NCI-H2171 treated with DMSO at 0.1 percent for 48 hours (cell line): Measurements from ENCODE around the gene KRT25.
"Not testable (repeated sequence)": the region's sequence is repeated elsewhere in the genome, so short reads cannot be mapped to it uniquely, and the experiment has no call there.

Experiments used
- DNase-seq: peaks from one replicate; lab custom pipeline; 2025; lab: John Stamatoyannopoulos, UW

The KRT25 gene

GRCh38 chr17:40753804-40754203, 1.3 kb downstream of the KRT25 start:
- no peak for DNase-seq

GRCh38 chr17:40751065-40751464, 4.1 kb downstream of the KRT25 start:
- no peak for DNase-seq

GRCh38 chr17:40750391-40750790, 4.7 kb downstream of the KRT25 start:
- no peak for DNase-seq

GRCh38 chr17:40748666-40749065, 6.5 kb downstream of the KRT25 start:
- DNase-seq = not testable (repeated sequence)

- DNase-seq = no peak
Observed at GRCh38 chr17:40738553-40738952, 16.6 kb downstream of the KRT25 start.

- DNase-seq = no peak
Observed at GRCh38 chr17:40735016-40735415, 20.1 kb downstream of the KRT25 start.

GRCh38 chr17:40734018-40734417, 21.1 kb downstream of the KRT25 start:
- no peak for DNase-seq

- no peak for DNase-seq
Observed at GRCh38 chr17:40730970-40731369, 24.2 kb downstream of the KRT25 start.

GRCh38 chr17:40727447-40728231, 27.5 kb downstream of the KRT25 start:
- no peak for DNase-seq

GRCh38 chr17:40726919-40727318, 28.2 kb downstream of the KRT25 start:
- no peak for DNase-seq

GRCh38 chr17:40724656-40725055, 30.5 kb downstream of the KRT25 start:
- no peak for DNase-seq

- DNase-seq = no peak
Observed at GRCh38 chr17:40722241-40722640, 32.9 kb downstream of the KRT25 start.

- no peak for DNase-seq
Observed at GRCh38 chr17:40720899-40721298, 34.2 kb downstream of the KRT25 start.

GRCh38 chr17:40718930-40719329, 36.2 kb downstream of the KRT25 start:
- DNase-seq = no peak

- no peak for DNase-seq
Observed at GRCh38 chr17:40717776-40718175, 37.4 kb downstream of the KRT25 start.

GRCh38 chr17:40714473-40714872, 40.7 kb downstream of the KRT25 start:
- no peak for DNase-seq

GRCh38 chr17:40707745-40708144, 47.4 kb downstream of the KRT25 start:
- no peak for DNase-seq

GRCh38 chr17:40705584-40705983, 49.5 kb downstream of the KRT25 start:
- no peak for DNase-seq

- DNase-seq = no peak
Observed at GRCh38 chr17:40703652-40704051, 51.5 kb downstream of the KRT25 start, which contains the start of gene KRT24. Gene KRT24 (minus strand): TSS chr17:40703752. CDS start chr17:40703693, 59 bp downstream.

GRCh38 chr17:40702271-40702670, 52.9 kb downstream of the KRT25 start:
- no peak for DNase-seq

GRCh38 chr17:40699853-40700252, 55.3 kb downstream of the KRT25 start:
- no peak for DNase-seq

GRCh38 chr17:40699371-40699770, 55.8 kb downstream of the KRT25 start:
- no peak for DNase-seq
